Fibroblast of lung (primary cell): Measurements from ENCODE around the gene RAB35. TPM values are rescaled to one million over a fixed set of nuclear protein-coding genes. Genes with fewer than 3 reads are reported as not detected.
A peak's percentile ranks its signal among the peaks of the same experiment; 100 is the strongest.

ENCODE experiments used
- DNase-seq, 2 donors: peaks; one replicate each; pipeline versions ENCODE4 v3.0.0 to v3.0.0-alpha.2; 2010; ENCODE audit warnings: low read depth in 2 of 2
- H2AFZ ChIP-seq: 2 replicates; pipeline ENCODE4 v1.5.1; 2012; ENCODE audit warnings: low read length, control low read depth, inconsistent platforms
- H3K27ac ChIP-seq: 2 replicates; pipeline ENCODE4 v1.5.1; 2011; ENCODE audit warnings: low read length, control low read depth; ENCODE audit not compliant: insufficient read depth
- H3K27me3 ChIP-seq: 2 replicates; pipeline ENCODE4 v1.5.1; 2011; ENCODE audit warnings: mild to moderate bottlenecking, low read length; ENCODE audit not compliant: control insufficient read depth, insufficient read depth
- H3K36me3 ChIP-seq: 2 replicates; pipeline ENCODE4 v1.5.1; 2011; ENCODE audit warnings: low read length; ENCODE audit not compliant: control insufficient read depth, insufficient read depth
- H3K4me1 ChIP-seq: 2 replicates; pipeline ENCODE4 v1.5.1; 2011; ENCODE audit warnings: low read length; ENCODE audit not compliant: control insufficient read depth, insufficient read depth; ENCODE audit errors: extremely low read depth
- H3K4me2 ChIP-seq: 2 replicates; pipeline ENCODE4 v1.5.1; 2011; ENCODE audit warnings: low read length, control low read depth; ENCODE audit not compliant: insufficient read depth; ENCODE audit errors: extremely low read depth
- H3K4me3 ChIP-seq, 4 experiments: fragments of 200-600 bp in 1 of 4; sonication (generic) in 1 of 4; replicated peaks in 1 of 4; 2 replicates each; pipeline ENCODE4 v1.5.1; 2011 to 2016; ENCODE audit warnings: low read length in 4 of 4, low read depth in 3 of 4, mild to moderate bottlenecking in 3 of 4, control low read depth in 2 of 4, inconsistent platforms in 1 of 4, mixed read lengths in 1 of 4; ENCODE audit not compliant: insufficient read depth in 1 of 4; ENCODE audit errors: control extremely low read depth in 1 of 4
- H3K79me2 ChIP-seq: 2 replicates; pipeline ENCODE4 v1.5.1; 2012; ENCODE audit warnings: mild to moderate bottlenecking, low read length, inconsistent platforms; ENCODE audit not compliant: control insufficient read depth, insufficient read depth
- H3K9ac ChIP-seq: 2 replicates; pipeline ENCODE4 v1.5.1; 2011; ENCODE audit warnings: mild to moderate bottlenecking, low read length, control low read depth; ENCODE audit not compliant: insufficient read depth
- H3K9me3 ChIP-seq: 2 replicates; pipeline ENCODE4 v1.5.1; 2012; ENCODE audit warnings: low read depth, low read length; ENCODE audit not compliant: control insufficient read depth, insufficient read depth
- H4K20me1 ChIP-seq: 2 replicates; pipeline ENCODE4 v1.5.1; 2011; ENCODE audit warnings: low read length; ENCODE audit not compliant: control insufficient read depth, insufficient read depth; ENCODE audit errors: extremely low read depth
- CTCF ChIP-seq, 2 donors: IDR thresholded peaks in 1 of 2; conservative IDR thresholded peaks in 1 of 2; 1 replicate in 1 of 2; 2 replicates in 1 of 2; pipeline ENCODE4 v1.5.1; 2011 to 2012; ENCODE audit warnings: low read length in 2 of 2, control low read depth in 1 of 2, inconsistent platforms in 1 of 2, low read depth in 1 of 2, mild to moderate bottlenecking in 1 of 2
- EZH2 ChIP-seq: IDR thresholded peaks from 2 replicates; pipeline ENCODE4 v1.5.1; 2012; ENCODE audit warnings: low read length, control low read depth, mild to moderate bottlenecking; ENCODE audit errors: missing control alignments
- polyA plus RNA-seq, 2 donors: library from polyadenylated mRNA; depleted of rRNA in 1 of 2; stranded (reverse) in 1 of 2; unstranded in 1 of 2; fragments of >200 nt; gene quantifications; 2 replicates each; pipeline ENCODE4 v1.2.1, GENCODE V29; 2011 to 2012; ENCODE audit warnings: missing spikeins in 1 of 2
- total RNA-seq: library from RNA; depleted of rRNA; stranded (reverse); fragments of >200 nt; gene quantifications from 2 replicates; pipeline ENCODE4 v1.2.1, GENCODE V29; 2014

RAB35 gene
- total and polyA plus RNA-seq, 2 donors (not counting 1 experiment from before 2014, with no cell fraction given): 29.7 to 51.4 TPM

DNA sequence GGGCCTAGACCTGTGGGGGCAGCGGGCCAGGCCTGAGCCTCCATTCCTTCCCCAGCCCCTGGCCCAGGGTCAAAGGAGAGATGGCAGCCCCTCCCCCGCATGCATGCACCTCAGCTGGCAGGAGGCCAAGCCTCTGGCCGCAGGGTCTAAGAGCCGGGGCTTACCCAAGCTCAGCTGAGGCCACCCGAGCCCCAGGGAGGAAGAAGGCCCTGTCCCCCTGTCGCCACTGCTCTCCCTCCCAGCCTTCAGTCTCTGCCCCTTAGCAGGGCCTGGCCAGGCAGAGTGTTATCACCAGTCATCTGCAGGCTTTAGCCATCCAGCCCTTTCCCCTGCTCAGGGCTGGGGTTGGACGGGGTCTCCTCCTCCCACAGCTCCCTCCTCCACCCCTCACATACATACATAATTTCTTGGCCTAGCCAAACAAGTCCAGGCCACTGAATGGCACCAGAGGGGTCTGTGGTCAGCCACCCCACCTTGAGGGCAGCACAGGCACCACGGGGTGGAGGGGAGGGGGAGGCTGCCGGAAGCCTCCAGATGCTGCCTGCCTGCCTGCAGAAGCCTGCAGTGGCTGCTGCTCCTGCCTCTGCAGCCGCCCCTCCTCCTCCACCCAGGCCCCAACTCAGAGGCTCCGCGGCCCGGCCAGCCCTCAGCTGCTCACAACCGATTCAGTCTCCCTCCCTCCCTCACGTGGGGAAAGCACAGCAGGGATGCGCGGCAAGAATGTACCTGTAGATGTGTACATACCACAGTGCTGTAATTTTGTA, 22.8 kb downstream of the RAB35 start:
- Histone ChIP-seq H3K4me1 (no peaks in the 10 kb centered on the region), H4K20me1 (no peaks in the 10 kb centered on the region), H3K4me3 (no peak overlapping the region), H3K36me3 (peaks cover 18% of the 10 kb centered on the region), H3K27ac (no peak overlapping the region), H3K9me3 (no peaks in the 10 kb centered on the region), H3K27me3 (no peaks in the 10 kb centered on the region), H2AFZ (no peak overlapping the region), H3K79me2 (no peaks in the 10 kb centered on the region), H3K4me2 (no peak overlapping the region), H3K9ac (no peak overlapping the region)
- DNase-seq: peak in 1 of 2 donors; percentile 19
- TF ChIP-seq EZH2 (no peak), CTCF (conservative IDR thresholded peaks at IDR 0.05 in 1 of 2, IDR thresholded peaks at IDR 0.05 in 1 of 2; ENCODE audit: low read depth in 1 of 2, low read length in 2 of 2) (no peak)

DNA sequence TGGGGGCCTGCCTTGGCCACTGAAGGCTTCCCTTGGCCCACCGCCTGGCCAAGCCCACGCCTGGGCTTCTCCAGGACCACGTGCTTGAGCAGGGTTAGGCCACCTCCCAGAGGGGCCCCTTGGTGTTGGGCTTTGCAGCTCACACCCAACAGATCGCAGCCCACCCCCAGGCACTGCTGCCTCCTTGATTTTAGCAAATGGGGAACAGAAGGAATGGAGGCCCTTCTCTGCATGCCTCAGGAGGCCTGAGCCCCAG, 23.3 kb downstream of the RAB35 start:
- H3K79me2 ChIP-seq: no peaks in the 10 kb centered on the region
- no peaks in the 10 kb centered on the region for H3K9me3 ChIP-seq
- peaks cover 15% of the 10 kb centered on the region for H3K36me3 ChIP-seq
- H3K4me3 ChIP-seq: no peak overlapping the region
- no peak overlapping the region for H3K27ac ChIP-seq
- no peaks in the 10 kb centered on the region for H3K4me1 ChIP-seq
- DNase-seq: no peak
- no peaks in the 10 kb centered on the region for H3K27me3 ChIP-seq
- no peak overlapping the region for H2AFZ ChIP-seq
- H3K9ac ChIP-seq: no peak overlapping the region
- TF ChIP-seq CTCF (conservative IDR thresholded peaks at IDR 0.05 in 1 of 2, IDR thresholded peaks at IDR 0.05 in 1 of 2; ENCODE audit: low read depth in 1 of 2, low read length in 2 of 2) (no peak), EZH2 (no peak)
- no peak overlapping the region for H3K4me2 ChIP-seq
- no peaks in the 10 kb centered on the region for H4K20me1 ChIP-seq

GRCh38 chr12:120092551-120093335, 23.8 kb downstream of the RAB35 start:
- H3K9ac ChIP-seq: no peak overlapping the region
- no peaks in the 10 kb centered on the region for H3K9me3 ChIP-seq
- TF ChIP-seq CTCF (conservative IDR thresholded peaks at IDR 0.05 in 1 of 2, IDR thresholded peaks at IDR 0.05 in 1 of 2; ENCODE audit: low read depth in 1 of 2, low read length in 2 of 2) (no peak), EZH2 (no peak)
- no peaks in the 10 kb centered on the region for H3K4me1 ChIP-seq
- no peak overlapping the region for H2AFZ ChIP-seq
- no peak overlapping the region for H3K4me3 ChIP-seq
- H4K20me1 ChIP-seq: no peaks in the 10 kb centered on the region
- no peak overlapping the region for H3K27ac ChIP-seq
- H3K79me2 ChIP-seq: no peaks in the 10 kb centered on the region
- peaks cover 12% of the 10 kb centered on the region for H3K36me3 ChIP-seq
- H3K4me2 ChIP-seq: no peak overlapping the region
- DNase-seq: no peak
- no peaks in the 10 kb centered on the region for H3K27me3 ChIP-seq
